ENCODE measurements around the gene DDIT3. TPM values are rescaled to one million over a fixed set of nuclear protein-coding genes. Genes with fewer than 3 reads are reported as not detected.
A peak's percentile ranks its signal among the peaks of the same experiment; 100 is the strongest.

DDIT3 gene
- total RNA-seq, 1 donor from 2014 or later = 70.9 TPM

DNA sequence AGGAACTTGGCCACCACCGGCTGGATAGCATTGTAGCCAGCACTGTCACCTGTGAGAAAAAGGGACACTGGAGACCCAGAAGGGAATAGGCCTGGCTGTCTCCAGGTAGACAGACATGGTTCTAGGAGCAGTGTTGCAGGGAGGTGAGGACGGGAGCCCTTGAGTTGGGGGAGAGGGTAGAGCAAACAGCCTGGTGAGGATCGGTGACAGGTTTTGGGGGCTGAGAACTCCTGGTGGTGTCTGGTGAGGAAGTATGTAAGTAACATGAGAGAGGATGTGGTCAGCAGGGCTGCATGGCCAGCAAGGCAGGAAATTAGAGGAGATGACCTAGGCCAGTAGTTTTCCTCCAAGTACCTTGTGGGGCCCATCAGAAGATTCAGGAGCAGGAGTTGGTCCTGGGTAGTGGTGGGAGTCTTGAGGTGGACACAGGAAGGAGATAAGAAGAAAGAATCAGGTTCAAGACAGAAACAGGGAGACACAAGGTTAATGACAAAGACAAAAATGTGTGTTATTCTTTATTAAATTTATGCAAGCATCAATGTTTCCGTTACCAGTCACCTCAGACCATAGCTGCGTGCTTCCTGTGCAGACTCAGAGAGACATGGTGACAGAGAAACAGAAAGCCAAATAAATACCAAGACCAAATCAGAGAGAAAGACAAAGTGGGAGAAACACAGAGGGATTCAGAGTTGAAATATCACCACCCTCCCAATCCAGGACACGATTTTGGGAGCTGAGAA is 40.8 kb downstream of the DDIT3 start, which contains the start of gene ARHGAP9:
TSS of gene ARHGAP9 (minus strand) at position 491 of the 740 bp plus-strand sequence. CDS start at position 31, 460 bp downstream.
- TF ChIP-seq, protein P1, sequence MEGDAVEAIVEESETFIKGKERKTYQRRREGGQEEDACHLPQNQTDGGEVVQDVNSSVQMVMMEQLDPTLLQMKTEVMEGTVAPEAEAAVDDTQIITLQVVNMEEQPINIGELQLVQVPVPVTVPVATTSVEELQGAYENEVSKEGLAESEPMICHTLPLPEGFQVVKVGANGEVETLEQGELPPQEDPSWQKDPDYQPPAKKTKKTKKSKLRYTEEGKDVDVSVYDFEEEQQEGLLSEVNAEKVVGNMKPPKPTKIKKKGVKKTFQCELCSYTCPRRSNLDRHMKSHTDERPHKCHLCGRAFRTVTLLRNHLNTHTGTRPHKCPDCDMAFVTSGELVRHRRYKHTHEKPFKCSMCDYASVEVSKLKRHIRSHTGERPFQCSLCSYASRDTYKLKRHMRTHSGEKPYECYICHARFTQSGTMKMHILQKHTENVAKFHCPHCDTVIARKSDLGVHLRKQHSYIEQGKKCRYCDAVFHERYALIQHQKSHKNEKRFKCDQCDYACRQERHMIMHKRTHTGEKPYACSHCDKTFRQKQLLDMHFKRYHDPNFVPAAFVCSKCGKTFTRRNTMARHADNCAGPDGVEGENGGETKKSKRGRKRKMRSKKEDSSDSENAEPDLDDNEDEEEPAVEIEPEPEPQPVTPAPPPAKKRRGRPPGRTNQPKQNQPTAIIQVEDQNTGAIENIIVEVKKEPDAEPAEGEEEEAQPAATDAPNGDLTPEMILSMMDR (IDR thresholded peaks at IDR 0.05; ENCODE audit: partially characterized antibody, unreplicated experiment) = no peak
- no peak for DNase-seq
- H3K4me3 Mint-ChIP-seq (ENCODE audit: unreplicated experiment) = no peak within 1 kb of the TSS
- H3K27me3 Mint-ChIP-seq (ENCODE audit: unreplicated experiment) = peaks cover 9% of the 10 kb centered on the region
- peaks cover 13% of the 10 kb centered on the region for H3K36me3 Mint-ChIP-seq (ENCODE audit: unreplicated experiment)
- H3K4me1 Mint-ChIP-seq (ENCODE audit: low read depth, unreplicated experiment) = peaks cover 3% of the 10 kb centered on the region
- peaks cover 4% of the 10 kb centered on the region for H3K9me3 Mint-ChIP-seq (ENCODE audit: unreplicated experiment)
- H3K27ac Mint-ChIP-seq (ENCODE audit: unreplicated experiment) = peak within 1 kb of the TSS; percentile 15

DNA sequence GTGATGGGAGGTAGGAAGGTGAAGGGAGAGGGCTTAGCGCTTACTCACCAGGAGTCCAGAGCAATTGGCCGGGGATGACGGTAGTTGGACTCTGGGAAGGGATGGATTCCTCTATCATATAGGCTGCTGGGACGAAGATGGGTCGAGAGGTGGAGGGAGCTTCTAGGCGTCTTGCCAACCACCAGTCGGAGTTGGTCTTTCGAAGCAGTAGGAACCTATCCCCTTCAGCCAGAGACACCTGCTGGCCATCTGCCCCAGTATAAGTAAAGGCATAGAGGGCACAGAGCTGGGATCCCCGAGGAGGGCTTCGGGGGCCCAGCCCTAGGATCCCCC is 41.3 kb downstream of the DDIT3 start:
- DNase-seq = no peak
- Mint-ChIP-seq H3K27me3 (ENCODE audit: unreplicated experiment) (peaks cover 13% of the 10 kb centered on the region), H3K36me3 (ENCODE audit: unreplicated experiment) (peaks cover 18% of the 10 kb centered on the region), H3K4me1 (ENCODE audit: low read depth, unreplicated experiment) (peaks cover 3% of the 10 kb centered on the region), H3K4me3 (ENCODE audit: unreplicated experiment) (no peak overlapping the region), H3K9me3 (ENCODE audit: unreplicated experiment) (peaks cover 7% of the 10 kb centered on the region), H3K27ac (ENCODE audit: unreplicated experiment) (peak overlapping the region; percentile 15)
- TF ChIP-seq, protein P1 (IDR thresholded peaks at IDR 0.05; ENCODE audit: partially characterized antibody, unreplicated experiment) = no peak

DNA sequence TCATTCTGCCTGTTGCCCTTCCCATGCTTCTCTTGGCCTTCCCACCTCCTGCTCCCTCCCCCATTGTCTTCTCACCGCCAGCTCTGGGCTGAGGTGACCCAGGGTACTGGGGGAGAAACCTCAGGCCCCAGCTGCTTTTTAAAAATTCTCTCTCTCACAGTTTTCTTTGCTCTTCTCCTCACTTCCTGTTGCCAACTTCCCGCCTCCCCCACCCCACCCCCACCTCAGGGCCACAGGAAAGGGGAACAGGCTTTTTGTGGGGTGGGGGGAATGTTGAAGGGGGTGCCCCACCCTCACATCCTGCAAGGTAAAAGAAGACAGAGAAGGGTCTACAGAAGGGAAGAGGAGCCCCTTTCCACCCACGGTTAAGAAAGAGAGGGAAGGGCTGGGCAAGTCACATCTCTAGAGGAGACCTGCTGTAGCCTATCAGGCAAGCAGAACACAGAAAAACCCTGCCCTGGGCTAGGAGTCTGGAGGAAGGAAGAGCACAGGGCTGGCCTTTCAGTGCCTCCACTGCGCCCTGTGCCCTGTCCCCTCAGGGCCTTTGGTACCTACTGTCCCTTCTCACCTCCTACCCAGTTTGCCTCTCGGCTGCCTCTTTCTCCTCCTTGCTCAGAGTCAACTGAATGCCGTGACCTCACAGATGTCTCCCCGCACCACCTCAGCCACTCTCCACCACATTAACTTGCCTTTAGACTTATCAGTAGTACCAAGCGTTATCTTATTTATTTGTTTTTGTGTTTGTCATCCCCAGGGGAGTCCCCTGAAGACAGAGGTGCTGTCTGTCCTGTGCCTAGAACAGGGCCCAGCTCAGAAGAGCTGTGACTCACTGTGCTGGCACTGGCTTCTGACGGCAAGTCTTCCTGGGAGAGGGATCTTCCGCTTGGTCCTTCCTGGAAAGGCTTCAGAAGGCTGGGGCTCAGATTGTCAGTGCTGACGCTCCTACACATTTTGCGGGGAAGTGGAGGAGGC is 42.3 kb downstream of the DDIT3 start:
- Mint-ChIP-seq H3K4me1 (ENCODE audit: low read depth, unreplicated experiment) (peaks cover 3% of the 10 kb centered on the region), H3K4me3 (ENCODE audit: unreplicated experiment) (no peak overlapping the region), H3K27me3 (ENCODE audit: unreplicated experiment) (peaks cover 13% of the 10 kb centered on the region), H3K27ac (ENCODE audit: unreplicated experiment) (no peak overlapping the region), H3K9me3 (ENCODE audit: unreplicated experiment) (peaks cover 5% of the 10 kb centered on the region), H3K36me3 (ENCODE audit: unreplicated experiment) (peaks cover 26% of the 10 kb centered on the region)
- TF ChIP-seq, protein P1 (IDR thresholded peaks at IDR 0.05; ENCODE audit: partially characterized antibody, unreplicated experiment) = no peak
- DNase-seq = no peak

GRCh38 chr12:57476993-57477709 is 43.2 kb downstream of the DDIT3 start:
- Mint-ChIP-seq H3K27me3 (ENCODE audit: unreplicated experiment) (peaks cover 13% of the 10 kb centered on the region), H3K4me1 (ENCODE audit: low read depth, unreplicated experiment) (peaks cover 3% of the 10 kb centered on the region), H3K4me3 (ENCODE audit: unreplicated experiment) (no peak overlapping the region), H3K9me3 (ENCODE audit: unreplicated experiment) (peaks cover 5% of the 10 kb centered on the region), H3K36me3 (ENCODE audit: unreplicated experiment) (peaks cover 31% of the 10 kb centered on the region), H3K27ac (ENCODE audit: unreplicated experiment) (no peak overlapping the region)
- no peak for DNase-seq
- TF ChIP-seq, protein P1 (IDR thresholded peaks at IDR 0.05; ENCODE audit: partially characterized antibody, unreplicated experiment) = no peak

Data from glutamatergic neuron (in vitro differentiated cells).